ENCODE data around the gene HIGD1C. TPM values are rescaled to one million over a fixed set of nuclear protein-coding genes. Genes with fewer than 3 reads are reported as not detected.
"Not testable (repeated sequence)": the region's sequence is repeated elsewhere in the genome, so short reads cannot be mapped to it uniquely, and the experiment has no call there.

The HIGD1C gene
- not detected for total RNA-seq

GRCh38 chr12:50952510-50952909, at the start of gene HIGD1C:
HIGD1C (plus strand) TSS chr12:50952544; CDS start chr12:50953999, 1,455 bp downstream.
- Mint-ChIP-seq H3K9me3 (no peaks in the 10 kb centered on the region), H3K27ac (no peak within 1 kb of the TSS), H3K27me3 (no peaks in the 10 kb centered on the region), H3K36me3 (ENCODE audit: low read depth) (no peaks in the 10 kb centered on the region), H3K4me1 (no peaks in the 10 kb centered on the region), H3K4me3 (no peak within 1 kb of the TSS)
- no peak for DNase-seq
- CTCF ChIA-PET = interaction anchor here (1.2 kb wide), 1 partner anchor 22 kb away, joined by 3 read pairs; no protein-coding TSS in a partner anchor
- POLR2A ChIA-PET = no interaction called here

GRCh38 chr12:50908479-50908878, 43.9 kb upstream of the HIGD1C start:
- POLR2A ChIA-PET; H3K4me3 Mint-ChIP-seq; H3K36me3 Mint-ChIP-seq (ENCODE audit: low read depth); H3K4me1 Mint-ChIP-seq; H3K27ac Mint-ChIP-seq; H3K27me3 Mint-ChIP-seq; CTCF ChIA-PET; DNase-seq: not testable (repeated sequence)
- H3K9me3 Mint-ChIP-seq = peaks cover 18% of the 10 kb centered on the region

- H3K27me3 Mint-ChIP-seq; POLR2A ChIA-PET; DNase-seq; H3K36me3 Mint-ChIP-seq (ENCODE audit: low read depth); H3K4me3 Mint-ChIP-seq; H3K27ac Mint-ChIP-seq; H3K4me1 Mint-ChIP-seq: not testable (repeated sequence)
- H3K9me3 Mint-ChIP-seq = peaks cover 32% of the 10 kb centered on the region
- CTCF ChIA-PET = interaction anchor here (0.7 to 1.3 kb wide), 2 partner anchors 11 to 46 kb away, joined by 3 to 5 read pairs; no protein-coding TSS in a partner anchor
Measured at GRCh38 chr12:50912361-50912760, 40.0 kb upstream of the HIGD1C start.

DNA sequence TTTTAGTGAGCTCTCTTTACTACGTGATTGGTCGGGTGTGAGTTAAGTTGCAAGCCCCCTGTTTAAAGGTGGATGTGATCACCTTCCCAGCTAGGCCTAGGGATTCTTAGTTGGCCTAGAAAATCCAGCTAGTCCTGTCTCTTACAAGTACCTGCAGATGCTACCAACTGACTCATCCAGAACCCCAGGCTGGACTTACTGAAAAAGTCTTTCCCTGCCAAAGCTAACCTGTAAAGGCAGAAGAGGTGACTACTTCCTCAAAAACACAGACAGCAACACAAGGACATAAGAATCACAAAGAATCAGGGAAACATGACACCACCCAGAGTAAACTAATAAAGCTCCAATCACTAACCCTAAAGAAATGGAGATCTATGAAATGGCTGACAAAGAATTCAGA, 39.1 kb upstream of the HIGD1C start:
- ChIA-PET POLR2A (no interaction called here), CTCF (interaction anchor here (0.7 kb wide), 1 partner anchor 45 kb away, joined by 3 read pairs; no protein-coding TSS in a partner anchor)
- Mint-ChIP-seq H3K4me1 (peaks cover under 1% of the 10 kb centered on the region), H3K36me3 (ENCODE audit: low read depth) (peaks cover 6% of the 10 kb centered on the region), H3K27ac (no peak overlapping the region), H3K27me3 (peaks cover 6% of the 10 kb centered on the region), H3K9me3 (peaks cover 39% of the 10 kb centered on the region), H3K4me3 (no peak overlapping the region)
- no peak for DNase-seq

DNA sequence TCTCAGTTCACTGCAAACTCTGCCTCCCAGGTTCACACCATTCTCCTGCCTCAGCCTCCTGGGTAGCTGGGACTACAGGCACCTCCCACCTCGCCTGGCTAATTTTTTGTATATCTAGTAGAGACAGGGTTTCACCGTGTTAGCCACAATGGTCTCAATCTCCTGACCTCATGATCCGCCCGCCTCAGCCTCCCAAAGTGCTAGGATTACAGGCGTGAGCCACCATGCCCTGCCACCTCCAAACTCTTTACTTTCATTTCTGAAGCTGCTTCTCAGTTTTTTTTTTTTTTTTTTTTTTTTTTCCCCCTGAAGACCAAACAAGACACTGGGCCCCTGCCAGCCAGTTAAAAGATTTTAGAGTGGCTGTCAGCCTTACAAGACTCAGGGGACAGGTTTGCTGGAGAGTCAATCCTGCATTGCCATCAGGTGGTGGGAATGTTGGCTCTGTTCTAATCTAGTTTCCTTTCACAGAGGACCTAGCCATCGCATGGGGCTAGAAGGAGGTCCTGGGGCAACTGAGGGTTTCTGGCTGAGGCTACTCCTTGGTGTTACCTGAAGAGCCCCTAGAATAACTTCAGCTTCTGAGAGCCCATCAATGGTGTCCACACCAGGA, 37.4 kb upstream of the HIGD1C start:
- ChIA-PET POLR2A (no interaction called here), CTCF (interaction anchor here (0.5 kb wide), 1 partner anchor 226 kb away, joined by 3 read pairs; no protein-coding TSS in a partner anchor)
- Mint-ChIP-seq H3K9me3 (peaks cover 44% of the 10 kb centered on the region), H3K27ac (no peak overlapping the region), H3K4me3 (no peak overlapping the region), H3K27me3 (peaks cover 10% of the 10 kb centered on the region), H3K36me3 (ENCODE audit: low read depth) (peaks cover 6% of the 10 kb centered on the region), H3K4me1 (peaks cover 11% of the 10 kb centered on the region)
- DNase-seq = no peak

- no peak overlapping the region for H3K27ac Mint-ChIP-seq
- no peak overlapping the region for H3K4me3 Mint-ChIP-seq
- ChIA-PET POLR2A (no interaction called here), CTCF (no interaction called here)
- no peak for DNase-seq
- H3K9me3 Mint-ChIP-seq = peaks cover 44% of the 10 kb centered on the region
- H3K36me3 Mint-ChIP-seq (ENCODE audit: low read depth) = peaks cover 6% of the 10 kb centered on the region
- H3K4me1 Mint-ChIP-seq = peaks cover 11% of the 10 kb centered on the region
- H3K27me3 Mint-ChIP-seq = peaks cover 13% of the 10 kb centered on the region
Measured at GRCh38 chr12:50916292-50916691, 36.1 kb upstream of the HIGD1C start.

DNA sequence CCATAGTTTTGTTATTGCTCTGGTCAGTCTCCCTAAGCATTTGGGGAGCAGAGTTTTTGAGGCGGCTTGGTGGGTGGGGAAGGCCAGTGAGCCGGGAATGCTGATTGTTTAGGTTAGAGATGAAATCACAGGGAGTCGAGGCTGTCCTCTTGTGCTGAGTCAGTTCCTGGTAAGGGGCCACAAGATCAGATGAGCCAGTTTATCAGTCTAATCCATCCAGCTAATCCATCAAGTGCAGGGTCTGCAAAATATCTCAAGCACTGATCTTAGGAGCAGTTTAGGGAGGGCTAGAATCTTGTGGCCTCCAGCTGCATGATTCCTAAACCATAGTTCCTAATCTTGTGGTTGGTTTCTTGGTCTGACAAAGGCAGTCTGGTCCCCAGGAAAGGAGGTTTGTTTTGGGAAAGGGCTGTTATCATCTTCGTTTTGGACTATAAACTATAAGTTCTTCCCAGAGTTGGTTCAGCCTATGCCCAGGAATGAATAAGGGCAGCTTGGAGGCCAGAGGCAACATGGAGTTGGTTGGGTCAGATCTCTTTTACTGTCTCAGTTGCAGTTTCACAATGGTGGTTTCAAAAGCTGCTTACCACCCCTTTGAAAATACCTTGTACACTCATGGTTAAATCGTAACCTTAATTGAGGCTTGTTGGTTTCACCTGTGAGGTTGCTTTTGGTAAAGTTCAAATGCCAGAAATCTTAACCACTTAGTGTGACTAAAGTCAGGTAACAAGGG, 33.6 kb upstream of the HIGD1C start:
- no peak for DNase-seq
- H3K36me3 Mint-ChIP-seq (ENCODE audit: low read depth) = no peaks in the 10 kb centered on the region
- H3K4me3 Mint-ChIP-seq = no peak overlapping the region
- POLR2A ChIA-PET = no interaction called here
- H3K27ac Mint-ChIP-seq = no peak overlapping the region
- peaks cover 9% of the 10 kb centered on the region for H3K27me3 Mint-ChIP-seq
- H3K4me1 Mint-ChIP-seq = peaks cover 17% of the 10 kb centered on the region
- CTCF ChIA-PET = interaction anchor here (0.6 to 1.0 kb wide), 2 partner anchors 42 to 1881 kb away, joined by 3 read pairs; no protein-coding TSS in a partner anchor
- H3K9me3 Mint-ChIP-seq = peaks cover 27% of the 10 kb centered on the region

DNA sequence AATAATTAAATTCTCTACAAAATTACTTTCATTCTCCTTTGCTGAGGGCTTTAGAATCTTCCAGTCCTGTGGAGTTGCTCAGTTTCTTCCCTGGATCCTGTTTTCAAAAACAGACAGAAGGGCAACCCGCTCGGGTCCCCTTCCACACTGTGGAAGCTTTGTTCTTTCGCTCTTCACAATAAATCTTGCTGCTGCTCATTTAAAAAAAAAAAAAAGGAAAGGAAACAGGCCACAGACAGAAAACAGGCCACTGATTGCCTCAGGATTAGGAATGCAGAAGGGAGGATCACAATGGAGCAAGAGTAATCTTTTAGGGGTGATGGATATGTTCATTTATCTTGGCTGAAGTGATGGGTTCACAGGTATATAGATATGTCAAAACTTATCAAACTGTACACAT, 29.5 kb upstream of the HIGD1C start:
- CTCF ChIA-PET = no interaction called here
- DNase-seq = no peak
- Mint-ChIP-seq H3K36me3 (ENCODE audit: low read depth) (no peaks in the 10 kb centered on the region), H3K9me3 (peaks cover 8% of the 10 kb centered on the region), H3K4me3 (no peak overlapping the region), H3K4me1 (peaks cover 34% of the 10 kb centered on the region), H3K27ac (no peak overlapping the region), H3K27me3 (peaks cover 7% of the 10 kb centered on the region)
- POLR2A ChIA-PET = interaction anchor here (0.6 kb wide), 1 partner anchor 347 kb away, joined by 5 read pairs; the partner anchor contains the start of gene SMAGP

GRCh38 chr12:50923361-50924130, 28.8 kb upstream of the HIGD1C start:
- peak overlapping the region; percentile 61 for H3K4me3 Mint-ChIP-seq
- peak overlapping the region; percentile 31 for H3K27ac Mint-ChIP-seq
- CTCF ChIA-PET = no interaction called here

DNA sequence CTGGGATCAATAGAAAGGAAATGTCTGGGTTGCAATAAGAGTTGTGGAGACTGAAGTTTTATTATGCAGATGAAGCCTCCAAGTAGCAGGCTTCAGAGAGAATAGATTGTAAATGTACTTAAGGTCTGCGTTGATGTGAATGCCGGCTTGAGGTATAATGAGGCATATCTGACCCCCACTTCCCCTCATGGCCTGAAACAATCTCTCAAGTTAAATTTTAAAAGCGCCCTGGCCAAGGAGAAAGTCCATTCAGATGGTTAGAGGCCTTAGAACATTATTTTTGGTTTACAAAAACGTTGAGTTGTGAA, 28.3 kb upstream of the HIGD1C start:
- POLR2A ChIA-PET = no interaction called here

More at GRCh38 chr12:50923361-50924130, 28.8 kb upstream of the HIGD1C start:
- Mint-ChIP-seq H3K9me3 (peaks cover 1% of the 10 kb centered on the region), H3K4me1 (peaks cover 36% of the 10 kb centered on the region), H3K36me3 (ENCODE audit: low read depth) (no peaks in the 10 kb centered on the region), H3K27me3 (peaks cover 3% of the 10 kb centered on the region)
- POLR2A ChIA-PET = interaction anchor here (0.6 kb wide), 1 partner anchor 347 kb away, joined by 5 read pairs; the partner anchor contains the start of gene SMAGP
- DNase-seq = no peak

GRCh38 chr12:50924439-50925341, 27.7 kb upstream of the HIGD1C start:
- peak; percentile 47 for DNase-seq
- H3K4me1 Mint-ChIP-seq = peaks cover 29% of the 10 kb centered on the region
- peak overlapping the region; percentile 62 for H3K27ac Mint-ChIP-seq
- H3K4me3 Mint-ChIP-seq = peak overlapping the region; percentile 61
- no peaks in the 10 kb centered on the region for H3K9me3 Mint-ChIP-seq
- H3K36me3 Mint-ChIP-seq (ENCODE audit: low read depth) = no peaks in the 10 kb centered on the region
- ChIA-PET CTCF (no interaction called here), POLR2A (interaction anchor here (0.8 kb wide), 1 partner anchor 1009 kb away, joined by 3 read pairs; no protein-coding TSS in a partner anchor)
- peaks cover 3% of the 10 kb centered on the region for H3K27me3 Mint-ChIP-seq

More for the DNA sequence above, 28.3 kb upstream of the HIGD1C start:
- Mint-ChIP-seq H3K4me1 (peaks cover 32% of the 10 kb centered on the region), H3K27ac (peak overlapping the region; percentile 31), H3K4me3 (peak overlapping the region; percentile 61), H3K9me3 (no peaks in the 10 kb centered on the region), H3K27me3 (peaks cover 3% of the 10 kb centered on the region), H3K36me3 (ENCODE audit: low read depth) (no peaks in the 10 kb centered on the region)
- DNase-seq = no peak
- CTCF ChIA-PET = no interaction called here

GRCh38 chr12:50925342-50925651, 27.0 kb upstream of the HIGD1C start:
- Mint-ChIP-seq H3K27ac (peak overlapping the region; percentile 11), H3K4me3 (peak overlapping the region; percentile 61), H3K27me3 (peaks cover 3% of the 10 kb centered on the region), H3K36me3 (ENCODE audit: low read depth) (no peaks in the 10 kb centered on the region), H3K4me1 (peaks cover 29% of the 10 kb centered on the region), H3K9me3 (no peaks in the 10 kb centered on the region)
- DNase-seq = no peak
- ChIA-PET CTCF (no interaction called here), POLR2A (interaction anchor here (0.8 kb wide), 1 partner anchor 1009 kb away, joined by 3 read pairs; no protein-coding TSS in a partner anchor)

Measured in activated CD4-positive, alpha-beta T cell treated with anti-CD3 and anti-CD28 coated beads, Interleukin-2, amount 10 ng/mL, durations not matched to agents 7 days and 5 days (primary cell).